Mononuclear cell (primary cell): Measurements from ENCODE around the gene TSPAN14. TPM values are rescaled to one million over a fixed set of nuclear protein-coding genes. Genes with fewer than 3 reads are reported as not detected.
"Not testable (repeated sequence)": the region's sequence is repeated elsewhere in the genome, so short reads cannot be mapped to it uniquely, and the experiment has no call there.

Source experiments
- H3K27me3 ChIP-seq: 2 replicates; pipeline ENCODE4 v1.6.0; 2011; ENCODE audit warnings: low read length, control low read depth; ENCODE audit not compliant: insufficient read depth
- H3K4me1 ChIP-seq: 2 replicates; pipeline ENCODE4 v1.5.1; 2011; ENCODE audit warnings: mild to moderate bottlenecking, low read length, control low read depth; ENCODE audit not compliant: insufficient read depth
- H3K4me3 ChIP-seq: 2 replicates; pipeline ENCODE4 v1.5.1; 2011; ENCODE audit warnings: mild to moderate bottlenecking, low read length, moderate library complexity
- H3K9me3 ChIP-seq: 2 replicates; pipeline ENCODE4 v1.5.1; 2011; ENCODE audit warnings: low read depth, mild to moderate bottlenecking, control low read depth, low read length
- total RNA-seq: library from RNA; depleted of rRNA; stranded (reverse); fragments of >200 nt; gene quantifications from one replicate; pipeline ENCODE4 v1.2.3, GENCODE V29; 2012

The TSPAN14 gene
- total RNA-seq, 1 donor, result 65.4 TPM

GRCh38 chr10:80415734-80416478 lies 38.2 kb upstream of the TSPAN14 start:
- Histone ChIP-seq H3K4me3 (no peak overlapping the region), H3K4me1 (peaks cover 7% of the 10 kb centered on the region), H3K9me3 (no peaks in the 10 kb centered on the region), H3K27me3 (no peaks in the 10 kb centered on the region)

GRCh38 chr10:80416479-80417098 lies 37.5 kb upstream of the TSPAN14 start:
- Histone ChIP-seq H3K9me3 (no peaks in the 10 kb centered on the region), H3K27me3 (no peaks in the 10 kb centered on the region), H3K4me3 (no peak overlapping the region), H3K4me1 (peaks cover 13% of the 10 kb centered on the region)

- not testable (repeated sequence) for H3K4me3 ChIP-seq, H3K27me3 ChIP-seq, H3K9me3 ChIP-seq
- H3K4me1 ChIP-seq, result peaks cover 20% of the 10 kb centered on the region
These were observed 36.9 kb upstream of the TSPAN14 start for GRCh38 chr10:80417256-80417655.

GRCh38 chr10:80421050-80421706 lies 32.9 kb upstream of the TSPAN14 start:
- H3K9me3 ChIP-seq, result no peaks in the 10 kb centered on the region
- peaks cover 19% of the 10 kb centered on the region for H3K4me1 ChIP-seq
- no peak overlapping the region for H3K4me3 ChIP-seq
- H3K27me3 ChIP-seq, result no peaks in the 10 kb centered on the region

- Histone ChIP-seq H3K4me3 (no peak overlapping the region), H3K4me1 (peaks cover 19% of the 10 kb centered on the region), H3K27me3 (no peaks in the 10 kb centered on the region), H3K9me3 (no peaks in the 10 kb centered on the region)
These were observed 32.2 kb upstream of the TSPAN14 start for GRCh38 chr10:80421707-80422536.

- H3K27me3 ChIP-seq, result no peaks in the 10 kb centered on the region
- no peaks in the 10 kb centered on the region for H3K9me3 ChIP-seq
- H3K4me3 ChIP-seq, result no peak overlapping the region
- H3K4me1 ChIP-seq, result peaks cover 19% of the 10 kb centered on the region
These were observed 28.2 kb upstream of the TSPAN14 start for GRCh38 chr10:80425901-80426300.

GRCh38 chr10:80427541-80427940 lies 26.6 kb upstream of the TSPAN14 start:
- no peak overlapping the region for H3K4me3 ChIP-seq
- no peaks in the 10 kb centered on the region for H3K27me3 ChIP-seq
- H3K4me1 ChIP-seq, result peaks cover 3% of the 10 kb centered on the region
- H3K9me3 ChIP-seq, result no peaks in the 10 kb centered on the region

GRCh38 chr10:80429521-80429973 lies 24.6 kb upstream of the TSPAN14 start:
- Histone ChIP-seq H3K4me1 (no peaks in the 10 kb centered on the region), H3K4me3 (no peak overlapping the region), H3K27me3 (no peaks in the 10 kb centered on the region), H3K9me3 (no peaks in the 10 kb centered on the region)

- Histone ChIP-seq H3K4me1 (no peaks in the 10 kb centered on the region), H3K27me3 (no peaks in the 10 kb centered on the region), H3K4me3 (no peak overlapping the region)
These were observed 21.0 kb upstream of the TSPAN14 start for GRCh38 chr10:80433134-80433533.

GRCh38 chr10:80436446-80437098 lies 17.5 kb upstream of the TSPAN14 start:
- Histone ChIP-seq H3K9me3 (no peaks in the 10 kb centered on the region), H3K4me1 (no peaks in the 10 kb centered on the region), H3K4me3 (no peak overlapping the region), H3K27me3 (no peaks in the 10 kb centered on the region)

More at GRCh38 chr10:80433134-80433533, 21.0 kb upstream of the TSPAN14 start:
- H3K9me3 ChIP-seq, result no peaks in the 10 kb centered on the region

GRCh38 chr10:80437227-80437626 lies 16.9 kb upstream of the TSPAN14 start:
- Histone ChIP-seq H3K4me3 (no peak overlapping the region), H3K27me3 (no peaks in the 10 kb centered on the region), H3K9me3 (no peaks in the 10 kb centered on the region), H3K4me1 (no peaks in the 10 kb centered on the region)

GRCh38 chr10:80441831-80442230 lies 12.3 kb upstream of the TSPAN14 start:
- Histone ChIP-seq H3K27me3 (no peaks in the 10 kb centered on the region), H3K4me1 (peaks cover 14% of the 10 kb centered on the region), H3K9me3 (no peaks in the 10 kb centered on the region), H3K4me3 (no peak overlapping the region)

GRCh38 chr10:80442879-80443278 lies 11.2 kb upstream of the TSPAN14 start:
- H3K9me3 ChIP-seq, result no peaks in the 10 kb centered on the region
- H3K27me3 ChIP-seq, result no peaks in the 10 kb centered on the region
- H3K4me1 ChIP-seq, result peaks cover 14% of the 10 kb centered on the region
- H3K4me3 ChIP-seq, result no peak overlapping the region

GRCh38 chr10:80443531-80443974 lies 10.6 kb upstream of the TSPAN14 start:
- no peak overlapping the region for H3K4me3 ChIP-seq
- no peaks in the 10 kb centered on the region for H3K27me3 ChIP-seq
- H3K4me1 ChIP-seq, result peaks cover 21% of the 10 kb centered on the region
- no peaks in the 10 kb centered on the region for H3K9me3 ChIP-seq
